Neural progenitor cell (in vitro differentiated cells): ENCODE data around the gene TEX14.
"Not testable (repeated sequence)": the region's sequence is repeated elsewhere in the genome, so short reads cannot be mapped to it uniquely, and the experiment has no call there.

Experiments used
- CTCF ChIP-seq: fragments of 200-600 bp; sonication (generic); IDR thresholded peaks from 2 replicates; pipeline ENCODE4 v1.5.1; 2017; ENCODE audit warnings: antibody characterized with exemption, mild to moderate bottlenecking
- EZH2 ChIP-seq: fragments of 200-600 bp; sonication (generic); IDR thresholded peaks from 2 replicates; pipeline ENCODE4 v1.6.1; 2017; ENCODE audit warnings: antibody characterized with exemption, mild to moderate bottlenecking, moderate library complexity
- EZH2phosphoT487 ChIP-seq: fragments of 200-600 bp; sonication (generic); IDR thresholded peaks from 2 replicates; pipeline ENCODE4 v1.6.1; 2017; ENCODE audit warnings: antibody characterized with exemption

DNA sequence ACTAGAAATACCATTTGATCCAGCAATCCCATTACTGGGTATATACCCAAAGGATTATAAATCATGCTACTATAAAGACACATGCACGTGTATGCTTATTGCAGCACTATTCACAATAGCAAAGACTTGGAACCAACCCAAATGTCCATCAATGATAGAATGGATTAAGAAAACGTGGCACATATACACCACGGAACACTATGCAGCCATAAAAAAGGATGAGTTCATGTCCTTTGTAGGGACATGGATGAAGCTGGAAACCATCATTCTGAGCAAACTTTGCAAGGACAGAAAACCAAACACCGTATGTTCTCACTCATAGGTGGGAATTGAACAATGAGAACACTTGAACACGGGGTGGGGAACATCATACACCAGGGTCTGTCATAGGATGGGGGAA lies 13.6 kb downstream of the TEX14 start:
- not testable (repeated sequence) for TF ChIP-seq EZH2, CTCF, EZH2phosphoT487
